ENCODE measurements around the gene GSX2.

Gene GSX2

DNA sequence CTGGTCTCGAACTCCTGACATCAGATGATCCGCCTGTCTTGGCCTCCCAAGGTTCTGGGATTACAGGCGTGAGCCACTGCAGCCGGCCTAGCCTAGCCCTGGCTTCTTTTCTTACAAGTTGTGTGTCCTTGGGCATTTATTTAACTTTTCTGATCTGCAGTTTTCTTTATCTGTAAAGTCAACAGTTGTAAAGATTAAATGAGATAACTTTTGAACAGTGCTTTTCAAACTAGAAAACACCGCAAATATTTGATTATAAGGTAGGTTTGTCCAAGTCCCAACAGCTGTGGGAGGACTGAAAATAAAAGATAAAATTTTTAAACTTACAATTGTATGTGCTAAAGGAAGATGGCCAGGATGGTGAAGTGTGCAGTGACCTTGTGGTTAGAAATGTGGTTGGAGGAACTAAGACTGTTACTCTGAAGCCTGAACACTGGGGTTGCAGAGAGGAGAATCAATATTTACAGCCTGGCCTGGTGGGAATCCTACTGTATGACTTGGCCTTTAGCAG is 44.8 kb downstream of the GSX2 start:
- intact Hi-C loops (cut with DNase I): no loop called here
- no peak for DNase-seq

DNA sequence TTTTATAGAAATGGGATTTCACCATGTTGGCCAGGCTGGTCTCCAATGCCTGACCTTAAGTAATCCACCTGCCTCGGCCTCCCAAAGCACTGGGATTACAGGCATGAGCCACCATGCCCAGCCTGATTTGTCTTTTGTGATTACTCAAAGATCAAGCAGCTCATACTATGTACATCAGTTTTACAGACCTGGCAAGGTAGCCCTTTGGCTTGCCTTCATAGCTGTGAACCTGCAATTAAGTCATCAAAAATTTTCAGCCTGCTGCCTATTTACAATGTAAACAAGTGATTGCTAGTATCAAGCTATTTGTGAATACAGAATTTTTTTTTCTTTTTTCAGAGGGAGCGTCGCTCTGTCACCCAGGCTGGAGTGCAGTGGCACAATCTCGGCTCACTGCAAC is 46.2 kb downstream of the GSX2 start:
- intact Hi-C loops (cut with DNase I): no loop called here
- no peak for DNase-seq

DNA sequence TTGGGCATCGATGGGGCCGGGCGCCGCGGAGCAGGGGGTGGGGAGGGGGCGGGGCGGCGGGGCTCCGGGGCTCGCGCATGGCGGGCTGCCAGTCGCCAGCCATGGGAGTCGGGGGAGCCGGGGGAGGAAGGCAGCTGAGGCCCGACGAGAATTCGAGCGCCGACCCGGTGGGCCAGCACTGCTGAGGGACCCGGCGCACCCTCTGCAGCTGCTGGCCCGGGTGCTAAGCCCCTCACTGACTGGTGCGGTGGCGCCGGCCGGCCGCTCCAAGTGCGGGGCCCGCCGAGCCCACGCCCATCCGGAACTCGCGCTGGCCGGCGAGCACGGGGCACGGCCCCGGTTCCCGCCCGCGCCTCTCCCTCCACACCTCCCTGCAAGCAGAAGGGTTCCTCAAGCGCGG is 49.4 kb downstream of the GSX2 start:
- no peak for DNase-seq
- intact Hi-C loops (cut with DNase I): no loop called here

Data from head of caudate nucleus (tissue), 42 donors.